ENCODE data around the gene KCTD21. TPM values are rescaled to one million over a fixed set of nuclear protein-coding genes. Genes with fewer than 3 reads are reported as not detected.
A peak's percentile ranks its signal among the peaks of the same experiment; 100 is the strongest.

KCTD21 gene
- total and polyA plus RNA-seq, 10 of the 15 experiments (the other 5 are each of a cell fraction or from before 2014, with no cell fraction given), result 0.63 to 5.4 (median 3.6) TPM

- TF ChIP-seq PKNOX1 (IDR thresholded peaks at IDR 0.05) (no peak), POLR2AphosphoS5 (IDR thresholded peaks at IDR 0.05; ENCODE audit: low read length) (peak; percentile 91), ZNF274 (IDR thresholded peaks at IDR 0.05; ENCODE audit: insufficient read depth, insufficient read length) (no peak), ZZZ3 (IDR thresholded peaks at IDR 0.05; ENCODE audit: control insufficient read depth, insufficient read length, low read depth) (no peak), KLF5 (IDR thresholded peaks at IDR 0.05; ENCODE audit: partially characterized antibody) (peak; percentile 76), BMI1 (IDR thresholded peaks at IDR 0.05; ENCODE audit: borderline replicate concordance) (no peak), RFX5 (IDR thresholded peaks at IDR 0.05; ENCODE audit: low read depth, low read length) (no peak), SIN3A (IDR thresholded peaks at IDR 0.05; ENCODE audit: low read depth, low read length) (peak; percentile 95; the same call in 1 of the 2 replicates), ATF2 (IDR thresholded peaks at IDR 0.05; ENCODE audit: low read length) (no peak), NR2F1 (conservative IDR thresholded peaks at IDR 0.05) (no peak; the same call in 1 of the 2 replicates), ZNF217 (IDR thresholded peaks at IDR 0.05) (no peak), WRNIP1 (IDR thresholded peaks at IDR 0.05; ENCODE audit: borderline replicate concordance, low read depth, low read length) (no peak), KAT2A (conservative IDR thresholded peaks at IDR 0.05; ENCODE audit: control insufficient read depth, low read depth, low read length) (no peak), RCOR1 (conservative IDR thresholded peaks at IDR 0.05; ENCODE audit: low read depth, low read length) (no peak; the same call in 1 of the 2 replicates), RUNX3 (IDR thresholded peaks at IDR 0.05; ENCODE audit: low read length) (peak; percentile 79), SMARCA5 (IDR thresholded peaks at IDR 0.05) (0 out of 2 replicates have a peak, but pooled peaks have one; percentile 20), BRCA1 (IDR thresholded peaks at IDR 0.05; ENCODE audit: low read depth, low read length) (no peak), EP300 (IDR thresholded peaks at IDR 0.05; ENCODE audit: borderline replicate concordance in 1 of 2, control insufficient read depth in 1 of 2, low read depth in 2 of 2, low read length in 2 of 2) (0 out of 4 replicates have a peak, but pooled peaks of 1 of the 2 experiments have one; percentile 11), ZNF24 (IDR thresholded peaks at IDR 0.05) (no peak), CEBPB (IDR thresholded peaks at IDR 0.05; ENCODE audit: borderline replicate concordance in 1 of 2, low read depth in 2 of 2, low read length in 2 of 2) (no peak), RAD21 (IDR thresholded peaks at IDR 0.05; ENCODE audit: insufficient read depth, low read depth, low read length) (no peak), MEF2A (IDR thresholded peaks at IDR 0.05; ENCODE audit: insufficient read depth, low read depth, low read length) (no peak), ZNF687 (IDR thresholded peaks at IDR 0.05) (peak; percentile 61; the same call in 1 of the 2 replicates), LARP7 (IDR thresholded peaks at IDR 0.05) (peak; percentile 61; the same call in 1 of the 2 replicates)
These were observed 48.7 kb downstream of the KCTD21 start, which contains the start of gene ALG8 (continued) for GRCh38 chr11:78139422-78140391.

All from GM12878 (cell line).